ENCODE results near the gene MAGEA1.
A peak's percentile ranks its signal among the peaks of the same experiment; 100 is the strongest.
"Not testable (repeated sequence)": the region's sequence is repeated elsewhere in the genome, so short reads cannot be mapped to it uniquely, and the experiment has no call there.

MAGEA1 gene

GRCh38 chrX:153168423-153168822, 10.7 kb upstream of the MAGEA1 start:
- H3K36me3 ChIP-seq (ENCODE audit: control insufficient read depth in 2 of 2, insufficient read depth in 1 of 2, low read length in 2 of 2); H3K4me1 ChIP-seq (ENCODE audit: control insufficient read depth, insufficient read depth, low read length); H3K27ac ChIP-seq (ENCODE audit: extremely low read depth, low read depth, low read length); H3K9me3 ChIP-seq (ENCODE audit: control insufficient read depth, insufficient read depth, low read depth, low read length); CTCF ChIA-PET; POLR2A ChIA-PET; H3K4me3 ChIP-seq (ENCODE audit: low read depth, low read length): not testable (repeated sequence)
- peak; percentile 49; the same call in 1 of the 2 replicates for TF ChIP-seq ZNF140 (tag by site-specific recombination; IDR thresholded peaks at IDR 0.05)
- peak; percentile 36; the same call in 1 of the 2 replicates for TF ChIP-seq ZNF654 (tag by site-specific recombination; IDR thresholded peaks at IDR 0.05; ENCODE audit: low read depth)
- TF ChIP-seq ZBTB8A (tag by site-specific recombination; IDR thresholded peaks at IDR 0.05), result peak; percentile 64
- peak; percentile 62; the same call in 1 of the 2 replicates for TF ChIP-seq ZNF560 (tag by site-specific recombination; IDR thresholded peaks at IDR 0.05; ENCODE audit: borderline replicate concordance)
- 0 out of 2 replicates have a peak, but pooled peaks have one; percentile 34 for TF ChIP-seq ZNF580 (tag by site-specific recombination; IDR thresholded peaks at IDR 0.05)
- TF ChIP-seq ZNF433 (tag by site-specific recombination; IDR thresholded peaks at IDR 0.05; ENCODE audit: low read depth), result 0 out of 2 replicates have a peak, but pooled peaks have one; percentile 26
- 0 out of 2 replicates have a peak, but pooled peaks have one; percentile 21 for TF ChIP-seq ZBTB21 (tag by site-specific recombination; IDR thresholded peaks at IDR 0.05)
- peak; percentile 18; the same call in 1 of the 2 replicates for TF ChIP-seq ZNF19 (tag by site-specific recombination; IDR thresholded peaks at IDR 0.05; ENCODE audit: low read depth)
- 0 out of 2 replicates have a peak, but pooled peaks have one; percentile 11 for TF ChIP-seq ZNF341 (tag by site-specific recombination; IDR thresholded peaks at IDR 0.05; ENCODE audit: low read depth)
- peak; percentile 78 for TF ChIP-seq ZBTB11 (tag by site-specific recombination; conservative IDR thresholded peaks at IDR 0.05; ENCODE audit: low read depth)
- 0 out of 2 replicates have a peak, but pooled peaks have one; percentile 13 for TF ChIP-seq ZNF292 (tag by site-specific recombination; IDR thresholded peaks at IDR 0.05; ENCODE audit: borderline replicate concordance, low read depth)
- peak; percentile 64 for TF ChIP-seq ZNF510 (tag by site-specific recombination; IDR thresholded peaks at IDR 0.05; ENCODE audit: insufficient replicate concordance)
- peak; percentile 45; the same call in 1 of the 2 replicates for TF ChIP-seq ZNF202 (tag by site-specific recombination; IDR thresholded peaks at IDR 0.05; ENCODE audit: borderline replicate concordance)
- peak; percentile 57 for TF ChIP-seq ZNF266 (tag by site-specific recombination; IDR thresholded peaks at IDR 0.05; ENCODE audit: low read depth)
- peak; percentile 84; the same call in 1 of the 2 replicates for TF ChIP-seq ZNF394 (tag by site-specific recombination; IDR thresholded peaks at IDR 0.05; ENCODE audit: borderline replicate concordance)
- TF ChIP-seq ZNF426 (tag by site-specific recombination; IDR thresholded peaks at IDR 0.05), result peak; percentile 77
- TF ChIP-seq REST (tag by site-specific recombination; IDR thresholded peaks at IDR 0.05), result peak; percentile 69; the same call in 1 of the 2 replicates
- TF ChIP-seq ZXDB (tag by site-specific recombination; IDR thresholded peaks at IDR 0.05), result peak; percentile 22; the same call in 1 of the 2 replicates
- peak; percentile 86 for TF ChIP-seq ZNF518A (tag by site-specific recombination; conservative IDR thresholded peaks at IDR 0.05; ENCODE audit: low read depth)
- TF ChIP-seq ZNF664 (tag by site-specific recombination; IDR thresholded peaks at IDR 0.05), result peak; percentile 39; the same call in 1 of the 2 replicates
- TF ChIP-seq ZNF555 (tag by site-specific recombination; conservative IDR thresholded peaks at IDR 0.05), result peak; percentile 83
- peak; percentile 67 for TF ChIP-seq ZNF623 (tag by site-specific recombination; IDR thresholded peaks at IDR 0.05)

All from HEK293 (cell line).